ENCODE measurements around the gene CNOT3. TPM values are rescaled to one million over a fixed set of nuclear protein-coding genes. Genes with fewer than 3 reads are reported as not detected.

Gene CNOT3
- total RNA-seq, 1 donor = 6.2 TPM

DNA sequence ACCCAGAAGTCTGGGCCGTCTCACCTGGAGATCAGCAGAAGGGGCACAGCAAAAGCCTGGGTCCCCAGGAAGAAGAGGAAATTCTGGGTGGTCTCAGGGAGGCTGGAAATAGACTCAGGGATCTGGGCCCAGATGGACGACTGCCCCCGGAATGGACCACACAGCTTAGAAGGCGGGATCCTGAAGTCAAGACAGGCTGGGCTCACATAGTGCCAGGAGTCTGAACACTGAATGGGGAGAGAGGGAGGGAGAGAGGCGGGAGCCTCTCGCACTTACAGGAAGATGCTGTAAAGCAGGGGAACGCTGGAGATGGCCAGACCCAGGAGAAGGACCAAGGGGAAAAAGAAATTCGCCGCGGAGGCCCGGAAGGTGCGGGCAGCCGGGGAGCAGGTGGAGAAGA is 23.3 kb downstream of the CNOT3 start:
- Histone ChIP-seq H4K20me1 (ENCODE audit: insufficient read depth, low read length) (no peaks in the 10 kb centered on the region), H2AFZ (ENCODE audit: low read length) (peak overlapping the region; percentile 95), H3K9me3 (ENCODE audit: low read depth, low read length) (no peaks in the 10 kb centered on the region), H3K27me3 (ENCODE audit: insufficient read depth, low read length) (peaks cover 6% of the 10 kb centered on the region), H3K79me2 (ENCODE audit: insufficient read depth, low read length) (peaks cover 13% of the 10 kb centered on the region), H3K4me2 (ENCODE audit: insufficient read depth, low read length) (peak overlapping the region; percentile 99), H3K36me3 (ENCODE audit: insufficient read depth, low read length) (peaks cover 22% of the 10 kb centered on the region), H3K4me1 (ENCODE audit: insufficient read depth, low read length) (peaks cover 21% of the 10 kb centered on the region), H3K27ac (ENCODE audit: low read depth, low read length) (peak overlapping the region; percentile 94), H3K4me3 (ENCODE audit: insufficient read depth, low read length) (peak overlapping the region; percentile 98)
- no peak for DNase-seq (ENCODE audit: insufficient read length, low spot score, missing footprints)
- TF ChIP-seq, protein P1, sequence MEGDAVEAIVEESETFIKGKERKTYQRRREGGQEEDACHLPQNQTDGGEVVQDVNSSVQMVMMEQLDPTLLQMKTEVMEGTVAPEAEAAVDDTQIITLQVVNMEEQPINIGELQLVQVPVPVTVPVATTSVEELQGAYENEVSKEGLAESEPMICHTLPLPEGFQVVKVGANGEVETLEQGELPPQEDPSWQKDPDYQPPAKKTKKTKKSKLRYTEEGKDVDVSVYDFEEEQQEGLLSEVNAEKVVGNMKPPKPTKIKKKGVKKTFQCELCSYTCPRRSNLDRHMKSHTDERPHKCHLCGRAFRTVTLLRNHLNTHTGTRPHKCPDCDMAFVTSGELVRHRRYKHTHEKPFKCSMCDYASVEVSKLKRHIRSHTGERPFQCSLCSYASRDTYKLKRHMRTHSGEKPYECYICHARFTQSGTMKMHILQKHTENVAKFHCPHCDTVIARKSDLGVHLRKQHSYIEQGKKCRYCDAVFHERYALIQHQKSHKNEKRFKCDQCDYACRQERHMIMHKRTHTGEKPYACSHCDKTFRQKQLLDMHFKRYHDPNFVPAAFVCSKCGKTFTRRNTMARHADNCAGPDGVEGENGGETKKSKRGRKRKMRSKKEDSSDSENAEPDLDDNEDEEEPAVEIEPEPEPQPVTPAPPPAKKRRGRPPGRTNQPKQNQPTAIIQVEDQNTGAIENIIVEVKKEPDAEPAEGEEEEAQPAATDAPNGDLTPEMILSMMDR (IDR thresholded peaks at IDR 0.05; ENCODE audit: extremely low read depth, low read depth, low read length) = no peak

DNA sequence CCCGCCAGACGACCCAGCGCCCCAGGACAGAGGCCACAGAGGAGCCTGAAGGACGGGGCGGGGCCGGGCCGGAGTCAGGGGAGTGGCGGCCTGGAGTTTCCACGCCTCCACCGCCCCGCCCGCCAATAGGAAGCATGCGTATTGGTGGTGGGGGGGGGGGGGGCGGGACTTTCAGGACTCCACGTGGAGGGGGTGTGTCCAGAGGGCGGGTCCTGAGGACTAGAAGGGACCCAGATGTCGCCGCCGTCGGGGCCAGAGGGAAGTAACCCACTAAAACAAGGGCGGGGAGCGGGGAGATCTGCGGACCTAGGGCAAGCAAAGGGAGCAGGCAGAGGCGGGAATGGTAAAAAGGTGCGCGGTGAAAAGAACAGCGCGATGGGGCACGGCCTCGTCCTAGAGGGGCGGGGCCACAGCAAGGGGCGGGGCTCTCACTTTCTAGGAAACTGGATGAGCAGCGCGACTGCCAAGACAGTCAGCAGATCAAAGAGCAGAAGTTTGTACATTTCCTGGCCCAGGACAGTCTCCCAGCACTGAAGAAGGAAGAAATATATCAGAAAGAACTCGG is 24.8 kb downstream of the CNOT3 start:
- H3K4me1 ChIP-seq (ENCODE audit: insufficient read depth, low read length) = peaks cover 21% of the 10 kb centered on the region
- H3K36me3 ChIP-seq (ENCODE audit: insufficient read depth, low read length) = peaks cover 8% of the 10 kb centered on the region
- H3K4me2 ChIP-seq (ENCODE audit: insufficient read depth, low read length) = peak overlapping the region; percentile 48
- peak; percentile 96 for DNase-seq (ENCODE audit: insufficient read length, low spot score, missing footprints)
- peaks cover 6% of the 10 kb centered on the region for H3K27me3 ChIP-seq (ENCODE audit: insufficient read depth, low read length)
- TF ChIP-seq, protein P1 (IDR thresholded peaks at IDR 0.05; ENCODE audit: extremely low read depth, low read depth, low read length) = no peak
- H3K9me3 ChIP-seq (ENCODE audit: low read depth, low read length) = no peaks in the 10 kb centered on the region
- H4K20me1 ChIP-seq (ENCODE audit: insufficient read depth, low read length) = no peaks in the 10 kb centered on the region
- peak overlapping the region; percentile 62 for H2AFZ ChIP-seq (ENCODE audit: low read length)
- H3K4me3 ChIP-seq (ENCODE audit: insufficient read depth, low read length) = peak overlapping the region; percentile 64
- H3K79me2 ChIP-seq (ENCODE audit: insufficient read depth, low read length) = peaks cover 13% of the 10 kb centered on the region
- H3K27ac ChIP-seq (ENCODE audit: low read depth, low read length) = no peak overlapping the region

DNA sequence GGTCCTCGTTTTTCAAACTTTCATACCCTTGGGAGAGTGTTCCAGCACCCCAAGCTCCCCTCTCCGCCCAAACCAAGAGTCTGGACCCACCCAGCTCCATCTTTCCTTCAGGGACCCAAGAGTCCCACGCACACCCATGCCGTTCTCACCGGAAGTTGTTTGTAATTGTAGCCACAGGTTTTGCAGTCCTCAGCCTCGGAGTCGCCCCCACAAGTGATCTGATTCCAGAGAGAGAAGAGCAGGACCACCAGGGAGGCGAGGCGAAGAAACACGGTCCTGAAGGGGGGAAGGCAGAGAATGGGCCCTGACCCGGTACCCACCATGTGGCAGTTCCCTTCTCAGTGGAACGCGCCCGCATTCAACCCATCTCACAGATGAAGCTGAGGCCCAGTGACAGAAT is 25.3 kb downstream of the CNOT3 start:
- Histone ChIP-seq H3K79me2 (ENCODE audit: insufficient read depth, low read length) (peaks cover 13% of the 10 kb centered on the region), H4K20me1 (ENCODE audit: insufficient read depth, low read length) (no peaks in the 10 kb centered on the region), H3K4me2 (ENCODE audit: insufficient read depth, low read length) (peak overlapping the region; percentile 48), H3K4me3 (ENCODE audit: insufficient read depth, low read length) (no peak overlapping the region), H2AFZ (ENCODE audit: low read length) (no peak overlapping the region), H3K27ac (ENCODE audit: low read depth, low read length) (no peak overlapping the region), H3K36me3 (ENCODE audit: insufficient read depth, low read length) (peaks cover 4% of the 10 kb centered on the region), H3K27me3 (ENCODE audit: insufficient read depth, low read length) (peaks cover 6% of the 10 kb centered on the region), H3K9me3 (ENCODE audit: low read depth, low read length) (no peaks in the 10 kb centered on the region), H3K4me1 (ENCODE audit: insufficient read depth, low read length) (peaks cover 21% of the 10 kb centered on the region)
- no peak for DNase-seq (ENCODE audit: insufficient read length, low spot score, missing footprints)
- TF ChIP-seq, protein P1 (IDR thresholded peaks at IDR 0.05; ENCODE audit: extremely low read depth, low read depth, low read length) = no peak

DNA sequence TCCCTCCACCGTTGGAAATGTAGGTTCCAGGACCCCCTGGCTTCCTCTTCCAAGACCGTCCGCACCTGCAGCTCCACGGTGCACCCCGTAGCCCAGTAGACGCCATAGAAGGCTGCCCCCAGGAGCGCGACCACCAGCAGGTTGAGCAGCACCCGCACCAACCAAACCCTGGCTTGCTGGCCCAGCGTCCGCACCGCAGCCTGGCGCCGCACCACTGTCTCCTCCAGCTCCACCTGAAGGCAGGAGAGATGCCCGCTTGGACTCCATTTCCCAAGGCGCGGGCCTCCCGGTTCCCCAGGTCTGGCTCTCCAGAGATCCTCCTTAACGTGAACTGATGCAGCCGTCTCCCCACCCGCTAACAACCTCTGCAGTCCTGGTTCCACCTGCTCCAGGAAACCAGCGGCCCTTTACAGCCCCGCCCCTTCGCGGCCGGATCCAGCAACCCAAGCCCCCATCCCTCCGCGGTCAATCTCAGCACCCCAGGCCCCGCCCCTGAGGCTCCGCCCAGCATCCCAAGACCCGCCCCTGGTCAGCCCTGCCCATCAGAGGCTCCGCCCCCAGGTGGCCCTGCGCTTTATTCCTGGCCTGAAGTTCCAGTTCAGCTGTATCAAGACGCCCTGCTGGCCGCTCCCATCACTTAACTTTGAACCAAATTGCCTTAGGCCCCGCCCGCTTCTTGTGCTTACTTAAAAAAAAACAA is 27.0 kb downstream of the CNOT3 start:
- H3K79me2 ChIP-seq (ENCODE audit: insufficient read depth, low read length) = no peaks in the 10 kb centered on the region
- H3K4me3 ChIP-seq (ENCODE audit: insufficient read depth, low read length) = no peak overlapping the region
- peaks cover 10% of the 10 kb centered on the region for H3K4me1 ChIP-seq (ENCODE audit: insufficient read depth, low read length)
- no peaks in the 10 kb centered on the region for H4K20me1 ChIP-seq (ENCODE audit: insufficient read depth, low read length)
- no peak overlapping the region for H3K27ac ChIP-seq (ENCODE audit: low read depth, low read length)
- TF ChIP-seq, protein P1 (IDR thresholded peaks at IDR 0.05; ENCODE audit: extremely low read depth, low read depth, low read length) = no peak
- H3K9me3 ChIP-seq (ENCODE audit: low read depth, low read length) = no peaks in the 10 kb centered on the region
- no peak overlapping the region for H3K4me2 ChIP-seq (ENCODE audit: insufficient read depth, low read length)
- no peaks in the 10 kb centered on the region for H3K36me3 ChIP-seq (ENCODE audit: insufficient read depth, low read length)
- peaks cover 6% of the 10 kb centered on the region for H3K27me3 ChIP-seq (ENCODE audit: insufficient read depth, low read length)
- no peak for DNase-seq (ENCODE audit: insufficient read length, low spot score, missing footprints)
- H2AFZ ChIP-seq (ENCODE audit: low read length) = no peak overlapping the region

All from osteoblast (primary cell).